Activated CD8-positive, alpha-beta T cell treated with anti-CD3 and anti-CD28 coated beads for 36 hours (primary cell): ENCODE results near the gene ACSL1. TPM values are rescaled to one million over a fixed set of nuclear protein-coding genes. Genes with fewer than 3 reads are reported as not detected.

Experiments
- ATAC-seq: fragments of 200-7000 bp; cut with Tn5 transposase; one replicate; pipeline ENCODE4 v1.10.0; 2021; ENCODE audit warnings: mild to moderate bottlenecking, moderate library complexity
- CTCF ChIA-PET: fragments of 350-600 bp; sonication (Branson Sonifier 250); formaldehyde crosslinking; loops from one replicate; lab custom pipeline; 2021; ENCODE audit warnings: antibody characterized with exemption; lab: Charles Lee
- POLR2A ChIA-PET: fragments of 350-600 bp; sonication (Branson Sonifier 250); formaldehyde crosslinking; loops from one replicate; lab custom pipeline; 2021; ENCODE audit warnings: antibody characterized with exemption; lab: Charles Lee
- DNase-seq: peaks from one replicate; pipeline ENCODE4 v3.0.0-alpha.2; 2020
- H3K27ac Mint-ChIP-seq: one replicate; pipeline ENCODE4 v1.8.0; 2021; ENCODE audit warnings: mild to moderate bottlenecking, mixed read lengths
- H3K27me3 Mint-ChIP-seq: one replicate; pipeline ENCODE4 v1.8.0; 2021; ENCODE audit warnings: mixed read lengths
- H3K36me3 Mint-ChIP-seq: one replicate; pipeline ENCODE4 v1.8.0; 2021; ENCODE audit warnings: low read depth, mixed read lengths
- H3K4me1 Mint-ChIP-seq: one replicate; pipeline ENCODE4 v1.8.0; 2021; ENCODE audit warnings: low read depth, mixed read lengths
- H3K4me3 Mint-ChIP-seq: one replicate; pipeline ENCODE4 v1.8.0; 2021; ENCODE audit warnings: mild to moderate bottlenecking, moderate library complexity, mixed read lengths
- H3K9me3 Mint-ChIP-seq: one replicate; pipeline ENCODE4 v1.8.0; 2021; ENCODE audit warnings: mixed read lengths
- intact Hi-C: fragments of 100-400 bp; cut with micrococcal nuclease; formaldehyde crosslinking; loops from one replicate; pipeline ENCODE4 v1.10.0; 2022
- total RNA-seq, 2 experiments: library from RNA; stranded (reverse); gene quantifications; one replicate each; pipeline ENCODE4 v1.2.3, GENCODE V29; 2021
- TF ChIP-seq, protein P1 (sequence below): fragments of 200-600 bp; IDR thresholded peaks from one replicate; pipeline ENCODE4 v1.8.0; 2022; ENCODE audit warnings: antibody characterized with exemption, mild to moderate bottlenecking

ACSL1 gene
- total RNA-seq, 2 experiments from 2014 or later, result 12.8 to 13.1 TPM

DNA sequence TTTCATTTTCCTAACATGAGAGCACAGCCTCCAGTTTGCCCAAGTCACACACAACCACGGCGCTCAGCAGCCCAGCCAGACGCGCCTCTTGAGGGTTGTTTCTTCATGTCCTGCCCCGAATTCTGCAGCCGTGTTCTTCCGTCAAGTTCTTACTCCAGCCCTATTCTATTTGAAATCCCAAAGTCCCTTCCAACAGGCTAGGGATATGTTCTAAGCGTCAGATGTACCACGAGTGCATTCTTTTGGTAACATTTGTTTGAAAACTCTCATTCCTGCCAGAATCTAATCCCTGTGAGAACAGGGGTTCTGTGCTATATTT lies 23.1 kb downstream of the ACSL1 start:
- TF ChIP-seq, protein P1, sequence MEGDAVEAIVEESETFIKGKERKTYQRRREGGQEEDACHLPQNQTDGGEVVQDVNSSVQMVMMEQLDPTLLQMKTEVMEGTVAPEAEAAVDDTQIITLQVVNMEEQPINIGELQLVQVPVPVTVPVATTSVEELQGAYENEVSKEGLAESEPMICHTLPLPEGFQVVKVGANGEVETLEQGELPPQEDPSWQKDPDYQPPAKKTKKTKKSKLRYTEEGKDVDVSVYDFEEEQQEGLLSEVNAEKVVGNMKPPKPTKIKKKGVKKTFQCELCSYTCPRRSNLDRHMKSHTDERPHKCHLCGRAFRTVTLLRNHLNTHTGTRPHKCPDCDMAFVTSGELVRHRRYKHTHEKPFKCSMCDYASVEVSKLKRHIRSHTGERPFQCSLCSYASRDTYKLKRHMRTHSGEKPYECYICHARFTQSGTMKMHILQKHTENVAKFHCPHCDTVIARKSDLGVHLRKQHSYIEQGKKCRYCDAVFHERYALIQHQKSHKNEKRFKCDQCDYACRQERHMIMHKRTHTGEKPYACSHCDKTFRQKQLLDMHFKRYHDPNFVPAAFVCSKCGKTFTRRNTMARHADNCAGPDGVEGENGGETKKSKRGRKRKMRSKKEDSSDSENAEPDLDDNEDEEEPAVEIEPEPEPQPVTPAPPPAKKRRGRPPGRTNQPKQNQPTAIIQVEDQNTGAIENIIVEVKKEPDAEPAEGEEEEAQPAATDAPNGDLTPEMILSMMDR, result no peak
- no peaks in the 10 kb centered on the region for H3K36me3 Mint-ChIP-seq
- POLR2A ChIA-PET, result no interaction called here
- ATAC-seq, result no peak
- H3K9me3 Mint-ChIP-seq, result no peaks in the 10 kb centered on the region
- no peak overlapping the region for H3K4me3 Mint-ChIP-seq
- intact Hi-C loops, result no loop called here
- CTCF ChIA-PET, result no interaction called here
- DNase-seq, result no peak
- H3K27me3 Mint-ChIP-seq, result no peaks in the 10 kb centered on the region
- no peak overlapping the region for H3K27ac Mint-ChIP-seq
- peaks cover 5% of the 10 kb centered on the region for H3K4me1 Mint-ChIP-seq

DNA sequence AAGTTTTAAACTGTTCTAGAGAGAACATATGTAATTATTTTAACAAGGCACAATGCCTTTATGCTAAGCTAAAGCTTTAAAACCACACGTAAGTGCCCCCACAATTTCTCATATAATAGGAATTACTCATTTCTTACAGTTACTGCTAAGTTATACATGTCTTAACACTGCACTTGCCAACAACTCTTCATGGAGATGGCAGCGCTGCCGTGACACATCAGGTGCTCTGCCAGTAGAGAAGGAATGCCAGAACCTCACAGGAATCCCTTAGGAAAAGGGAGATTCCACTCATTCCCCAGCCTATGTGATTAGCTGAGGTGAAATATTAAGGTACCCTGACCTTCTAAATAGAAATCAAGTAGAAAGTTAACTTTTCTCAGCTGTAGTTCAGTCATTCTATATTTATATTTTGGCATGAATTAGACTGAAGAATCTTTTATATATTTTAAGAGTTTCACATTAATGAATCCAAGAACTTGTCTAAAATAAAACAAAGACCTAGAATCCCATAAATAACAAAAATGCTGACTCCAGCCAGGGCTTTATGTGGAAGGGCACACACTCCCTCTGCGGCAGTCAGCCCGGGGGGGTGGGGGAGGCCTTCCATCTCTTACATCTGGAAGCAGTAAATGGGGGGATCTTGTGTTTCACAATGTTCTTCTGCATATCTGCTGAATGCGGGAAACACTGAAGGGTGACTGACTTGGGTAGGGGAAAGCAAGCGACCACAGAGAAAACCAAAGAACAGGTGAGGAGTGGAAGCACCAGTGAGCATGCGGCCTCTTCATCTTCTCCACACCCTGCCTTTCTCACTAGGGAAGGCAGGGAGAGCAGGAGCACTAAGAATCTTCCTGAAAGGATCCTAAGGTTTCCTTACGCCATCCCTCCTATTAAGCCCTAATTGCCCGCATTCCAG lies 23.7 kb downstream of the ACSL1 start:
- intact Hi-C loops, result no loop called here
- no peak overlapping the region for H3K27ac Mint-ChIP-seq
- H3K27me3 Mint-ChIP-seq, result no peaks in the 10 kb centered on the region
- H3K9me3 Mint-ChIP-seq, result no peaks in the 10 kb centered on the region
- H3K4me3 Mint-ChIP-seq, result no peak overlapping the region
- TF ChIP-seq, protein P1, result no peak
- ChIA-PET CTCF (interaction anchor here (0.9 to 1.3 kb wide), 2 partner anchors 9 to 12 kb away, joined by 3 to 4 read pairs; no protein-coding TSS in a partner anchor), POLR2A (no interaction called here)
- DNase-seq, result no peak
- ATAC-seq, result no peak
- peaks cover 3% of the 10 kb centered on the region for H3K36me3 Mint-ChIP-seq
- peaks cover 5% of the 10 kb centered on the region for H3K4me1 Mint-ChIP-seq

DNA sequence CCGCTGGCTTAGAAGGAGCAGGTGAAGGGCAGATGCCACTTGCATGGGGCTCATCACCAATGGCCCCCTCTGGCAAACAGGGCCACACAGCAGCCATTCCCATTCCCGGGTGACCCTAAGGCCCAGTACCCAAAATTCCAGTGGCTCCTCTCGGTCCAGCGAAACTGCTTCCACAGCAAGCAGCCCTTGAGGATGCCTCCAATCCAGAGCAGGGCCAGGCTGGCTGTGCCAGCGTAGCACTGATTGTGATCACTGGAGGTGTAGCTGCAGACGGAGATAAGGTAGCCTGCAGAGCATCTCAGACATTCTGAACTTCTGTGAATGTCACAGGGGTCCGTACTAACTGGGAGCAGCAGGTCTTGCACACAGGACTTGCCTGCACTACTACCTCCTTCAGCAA lies 27.3 kb downstream of the ACSL1 start:
- peaks cover 4% of the 10 kb centered on the region for H3K27me3 Mint-ChIP-seq
- intact Hi-C loops, result no loop called here
- CTCF ChIA-PET, result no interaction called here

DNA sequence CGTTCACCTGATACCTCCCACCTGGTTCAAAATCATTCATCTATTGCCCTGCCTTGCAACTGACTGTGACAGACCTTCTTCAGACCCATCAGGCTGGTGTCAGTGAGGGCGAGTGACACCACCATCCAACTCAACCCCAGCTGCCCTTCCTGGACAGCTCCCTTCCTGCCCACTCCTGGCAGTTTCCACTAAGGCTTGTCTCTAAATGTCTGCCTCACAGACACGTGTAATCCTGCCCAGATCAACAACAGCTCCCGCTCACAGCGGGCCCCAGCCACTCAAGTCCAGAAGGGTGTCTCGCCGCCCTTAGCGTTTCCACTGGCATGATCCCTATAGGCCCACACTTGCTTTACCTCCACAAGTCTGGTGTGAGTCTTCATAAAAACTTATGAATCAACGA lies 28.9 kb downstream of the ACSL1 start:
- POLR2A ChIA-PET, result no interaction called here
- H3K36me3 Mint-ChIP-seq, result peaks cover 5% of the 10 kb centered on the region
- H3K4me1 Mint-ChIP-seq, result peaks cover 21% of the 10 kb centered on the region
- no peak overlapping the region for H3K4me3 Mint-ChIP-seq
- H3K9me3 Mint-ChIP-seq, result no peaks in the 10 kb centered on the region
- CTCF ChIA-PET, result no interaction called here
- H3K27me3 Mint-ChIP-seq, result peaks cover 4% of the 10 kb centered on the region
- H3K27ac Mint-ChIP-seq, result no peak overlapping the region
- DNase-seq (no peak), ATAC-seq (no peak)
- intact Hi-C loops, result no loop called here
- TF ChIP-seq, protein P1, result no peak

More for the DNA sequence above, 27.3 kb downstream of the ACSL1 start:
- Mint-ChIP-seq H3K27ac (no peak overlapping the region), H3K9me3 (no peaks in the 10 kb centered on the region), H3K4me3 (no peak overlapping the region), H3K36me3 (peaks cover 5% of the 10 kb centered on the region), H3K4me1 (peaks cover 8% of the 10 kb centered on the region)
- DNase-seq, result no peak
- POLR2A ChIA-PET, result interaction anchor here (0.6 kb wide), 1 partner anchor 1028 kb away, joined by 3 read pairs; no protein-coding TSS in a partner anchor
- no peak for ATAC-seq
- TF ChIP-seq, protein P1, result no peak

DNA sequence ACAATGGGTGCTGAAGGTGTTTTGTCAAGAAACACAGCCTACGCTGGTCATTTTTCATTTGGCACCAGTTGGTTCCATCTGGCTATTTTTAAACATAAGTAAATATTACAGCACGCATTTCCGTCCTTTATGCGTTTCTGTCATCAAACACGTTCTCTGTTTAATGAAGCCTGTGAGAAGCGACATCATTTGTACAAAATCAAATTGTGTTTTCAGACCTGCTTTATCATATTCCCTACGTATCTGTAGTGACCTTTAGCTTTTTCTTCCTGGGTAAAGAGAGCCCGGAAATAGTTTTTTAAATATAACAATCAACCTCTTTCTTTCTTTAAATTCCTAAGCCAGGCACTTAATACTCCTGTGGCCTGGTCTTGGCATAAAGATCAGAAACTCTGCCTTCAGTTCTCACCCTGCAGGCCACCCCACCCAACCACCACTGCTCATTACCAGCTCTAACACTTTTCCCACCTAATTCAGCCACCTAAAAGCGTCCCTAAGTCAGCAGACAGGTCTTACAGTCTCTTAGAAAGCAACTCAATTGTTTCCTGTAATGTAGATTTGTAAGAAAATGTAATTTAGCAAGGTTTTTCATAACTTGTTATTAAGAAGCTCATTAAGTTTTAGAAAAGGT lies 30.4 kb downstream of the ACSL1 start:
- intact Hi-C loops, result no loop called here
- no peak for DNase-seq
- peaks cover 4% of the 10 kb centered on the region for H3K27me3 Mint-ChIP-seq
- CTCF ChIA-PET, result interaction anchor here (0.5 to 1.2 kb wide), 2 partner anchors 62 to 339 kb away, joined by 3 read pairs; no protein-coding TSS in a partner anchor
- no peaks in the 10 kb centered on the region for H3K9me3 Mint-ChIP-seq
- TF ChIP-seq, protein P1, result no peak
- H3K27ac Mint-ChIP-seq, result no peak overlapping the region
- ATAC-seq, result no peak
- H3K4me3 Mint-ChIP-seq, result no peak overlapping the region
- POLR2A ChIA-PET, result interaction anchor here (0.7 kb wide), 1 partner anchor 111 kb away, joined by 3 read pairs; no protein-coding TSS in a partner anchor
- H3K4me1 Mint-ChIP-seq, result peaks cover 23% of the 10 kb centered on the region
- H3K36me3 Mint-ChIP-seq, result peaks cover 5% of the 10 kb centered on the region
